PC-9 (cell line): ENCODE results near the gene TAPBPL. TPM values are rescaled to one million over a fixed set of nuclear protein-coding genes. Genes with fewer than 3 reads are reported as not detected.

ENCODE experiments used
- BruUV-seq: library from RNA; stranded (reverse); fragments of 400-500 nt; replicated peaks from 2 replicates; lab custom pipeline; 2021; lab: Mats Ljungman, UMichigan
- CTCF ChIA-PET: fragments of 300-600 bp; sonication (Branson Sonifier 250); formaldehyde crosslinking; loops from one replicate; lab custom pipeline; 2022; ENCODE audit warnings: antibody characterized with exemption; lab: Charles Lee
- POLR2A ChIA-PET: fragments of 300-600 bp; sonication (Branson Sonifier 250); formaldehyde crosslinking; loops from one replicate; lab custom pipeline; 2022; ENCODE audit warnings: antibody characterized with exemption; ENCODE audit not compliant: unreplicated experiment; lab: Charles Lee
- DNase-seq, 2 experiments: peaks; one replicate each; pipeline versions ENCODE4 v3.0.0 to v3.0.0-alpha.2; 2015 to 2022; ENCODE audit warnings: mixed read lengths in 1 of 2
- H2AFZ ChIP-seq: fragments of 200-600 bp; sonication (generic); 2 replicates; pipeline ENCODE4 v1.8.1; 2017; ENCODE audit warnings: antibody characterized with exemption
- H3F3A ChIP-seq: fragments of 200-600 bp; sonication (generic); 2 replicates; pipeline ENCODE4 v1.8.1; 2017; ENCODE audit warnings: antibody characterized with exemption, mild to moderate bottlenecking, low read depth; ENCODE audit not compliant: insufficient read depth
- H3K27ac ChIP-seq: fragments of 200-600 bp; sonication (generic); 2 replicates; pipeline ENCODE4 v1.6.1; 2016; ENCODE audit warnings: mixed run types
- H3K27me3 ChIP-seq: fragments of 200-600 bp; sonication (generic); 2 replicates; pipeline ENCODE4 v1.6.1; 2016; ENCODE audit warnings: low read depth, mixed run types; ENCODE audit not compliant: insufficient read depth
- H3K36me3 ChIP-seq: fragments of 200-600 bp; sonication (generic); 2 replicates; pipeline ENCODE4 v1.6.1; 2016; ENCODE audit warnings: low read depth, mixed run types
- H3K4me1 ChIP-seq: fragments of 200-600 bp; sonication (generic); replicated peaks from 2 replicates; pipeline ENCODE4 v1.6.1; 2016; ENCODE audit warnings: mixed run types; ENCODE audit not compliant: insufficient read depth
- H3K4me2 ChIP-seq: fragments of 200-600 bp; sonication (generic); 2 replicates; pipeline ENCODE4 v1.6.1; 2017; ENCODE audit warnings: mixed run types
- H3K4me3 ChIP-seq: fragments of 200-600 bp; sonication (generic); 2 replicates; pipeline ENCODE4 v1.6.1; 2016; ENCODE audit warnings: mixed run types
- H3K79me2 ChIP-seq: fragments of 200-600 bp; sonication (generic); 2 replicates; pipeline ENCODE4 v1.6.1; 2017; ENCODE audit warnings: low read depth, mixed run types
- H3K9me2 ChIP-seq: fragments of 200-600 bp; sonication (generic); 2 replicates; pipeline ENCODE4 v1.8.1; 2017; ENCODE audit warnings: mild to moderate bottlenecking; ENCODE audit not compliant: insufficient read depth
- H3K9me3 ChIP-seq: fragments of 200-600 bp; sonication (generic); 2 replicates; pipeline ENCODE4 v1.8.1; 2016; ENCODE audit warnings: low read depth; ENCODE audit not compliant: insufficient read depth
- H4K20me1 ChIP-seq: fragments of 200-600 bp; sonication (generic); 2 replicates; pipeline ENCODE4 v1.8.1; 2017; ENCODE audit not compliant: insufficient read depth
- CTCF ChIP-seq: fragments of 200-600 bp; sonication (generic); conservative IDR thresholded peaks from 2 replicates; pipeline ENCODE4 v1.6.1; 2017; ENCODE audit warnings: mixed run types, antibody characterized with exemption, mild to moderate bottlenecking, moderate library complexity
- EZH2 ChIP-seq: fragments of 200-600 bp; sonication (generic); IDR thresholded peaks from 2 replicates; pipeline ENCODE4 v1.8.0; 2017; ENCODE audit warnings: antibody characterized with exemption, low read depth
- intact Hi-C: fragments of 100-400 bp; cut with micrococcal nuclease; formaldehyde crosslinking; loops from one replicate; pipeline ENCODE4 v1.10.0; 2022; ENCODE audit not compliant: unreplicated experiment
- total RNA-seq: library from RNA; stranded (reverse); gene quantifications from 2 replicates; pipeline ENCODE4 v1.2.3, GENCODE V29; 2021

The TAPBPL gene
- total RNA-seq, 1 experiment from 2014 or later = 26.0 TPM

DNA sequence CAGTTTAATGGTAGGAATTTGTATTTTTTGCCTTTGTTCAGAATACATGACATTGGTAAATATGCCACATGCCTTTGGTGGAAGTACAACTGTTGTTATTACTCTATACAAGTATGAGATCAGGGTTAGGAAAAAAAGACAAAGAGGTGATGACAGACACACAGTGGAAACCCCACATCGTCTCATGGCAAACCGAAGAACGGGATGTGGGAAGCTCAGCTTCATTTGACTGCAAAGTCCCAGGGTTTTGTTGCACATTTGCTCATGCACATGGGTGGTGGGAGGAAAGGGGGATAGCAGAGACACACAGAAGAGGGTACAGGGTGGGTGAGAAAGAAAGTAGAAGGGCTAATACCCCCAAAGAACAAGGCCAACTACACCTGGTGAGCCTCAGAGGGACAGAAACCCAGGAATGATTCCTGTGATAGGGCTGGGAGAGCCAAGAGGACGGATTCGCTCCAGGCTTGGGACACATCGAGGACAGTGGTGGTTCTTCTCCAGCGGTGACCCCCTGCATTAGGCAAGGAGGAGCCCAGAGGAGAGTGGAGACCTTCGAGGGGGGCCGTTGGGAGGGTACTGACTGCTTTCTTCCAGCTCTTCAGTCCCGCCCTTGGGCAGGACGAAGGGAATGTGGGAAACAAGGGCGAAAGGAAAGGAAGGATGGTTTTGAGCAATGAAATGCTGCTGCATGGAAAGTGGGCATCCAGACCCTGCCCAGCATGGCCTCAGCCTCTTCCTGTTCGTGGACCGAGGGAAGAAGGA lies 10.6 kb downstream of the TAPBPL start:
- Histone ChIP-seq H3K27ac (no peak overlapping the region), H3K4me2 (no peak overlapping the region), H3K36me3 (no peaks in the 10 kb centered on the region), H3F3A (no peaks in the 10 kb centered on the region; the same call in 1 of the 2 replicates), H3K27me3 (no peaks in the 10 kb centered on the region), H2AFZ (no peak overlapping the region), H3K4me3 (no peak overlapping the region), H4K20me1 (no peaks in the 10 kb centered on the region), H3K79me2 (no peaks in the 10 kb centered on the region), H3K9me2 (no peaks in the 10 kb centered on the region), H3K4me1 (no peaks in the 10 kb centered on the region), H3K9me3 (no peaks in the 10 kb centered on the region)
- POLR2A ChIA-PET = interaction anchor here (0.7 kb wide), 2 partner anchors 70 to 126 kb away, joined by 3 to 5 read pairs; no protein-coding TSS in a partner anchor
- DNase-seq = no peak
- intact Hi-C loops = no loop called here
- CTCF ChIA-PET = no interaction called here
- BruUV-seq = no TSS peak
- TF ChIP-seq CTCF = no peak
- TF ChIP-seq EZH2 = no peak

- H3K36me3 ChIP-seq = no peaks in the 10 kb centered on the region
- ChIA-PET CTCF (interaction anchor here (0.9 kb wide), 1 partner anchor 40 kb away, joined by 5 read pairs; no protein-coding TSS in a partner anchor), POLR2A (interaction anchor here (0.7 kb wide), 1 partner anchor 558 kb away, joined by 5 read pairs; no protein-coding TSS in a partner anchor)
- H3K27me3 ChIP-seq = no peaks in the 10 kb centered on the region
- H3K4me3 ChIP-seq = no peak overlapping the region
- no peaks in the 10 kb centered on the region for H3K79me2 ChIP-seq
- no peaks in the 10 kb centered on the region for H4K20me1 ChIP-seq
- H2AFZ ChIP-seq = no peak overlapping the region
- intact Hi-C loops = no loop called here
- TF ChIP-seq EZH2 (no peak), CTCF (no peak)
- H3K27ac ChIP-seq = no peak overlapping the region
- no peaks in the 10 kb centered on the region; the same call in 1 of the 2 replicates for H3F3A ChIP-seq
- H3K9me2 ChIP-seq = no peaks in the 10 kb centered on the region
- no peak overlapping the region for H3K4me2 ChIP-seq
- no peak for DNase-seq
- no TSS peak for BruUV-seq
- no peaks in the 10 kb centered on the region for H3K9me3 ChIP-seq
- H3K4me1 ChIP-seq = no peaks in the 10 kb centered on the region
Measured at GRCh38 chr12:6463216-6463615, 11.4 kb downstream of the TAPBPL start.

DNA sequence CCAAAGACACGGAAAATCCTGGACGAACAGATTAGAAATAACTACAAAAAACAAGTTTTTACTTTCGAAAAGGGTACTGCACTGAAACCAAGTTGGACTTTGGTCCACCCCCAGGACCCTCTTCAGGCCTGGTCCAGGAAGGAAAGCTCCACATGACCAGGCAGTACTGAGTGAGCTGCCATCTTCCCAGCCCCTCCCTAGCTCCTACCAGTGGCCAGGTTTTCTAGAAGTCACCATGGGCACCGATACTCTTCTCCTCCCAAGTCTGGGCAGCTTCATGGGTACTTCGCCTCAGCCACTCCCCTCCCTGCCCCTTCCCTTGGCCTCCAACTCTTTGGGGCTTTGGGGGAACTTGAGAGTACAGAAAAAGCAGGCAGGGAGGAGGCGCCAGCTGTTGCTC lies 12.0 kb downstream of the TAPBPL start:
- no peaks in the 10 kb centered on the region for H3K9me2 ChIP-seq
- no peaks in the 10 kb centered on the region for H3K79me2 ChIP-seq
- peaks cover 1% of the 10 kb centered on the region; the same call in 1 of the 2 replicates for H3F3A ChIP-seq
- H3K36me3 ChIP-seq = no peaks in the 10 kb centered on the region
- intact Hi-C loops = loop anchor here (2.0 kb wide), 3 partner anchors 179 to 475 kb away; no protein-coding TSS in a partner anchor
- ChIA-PET POLR2A (interaction anchor here (0.5 to 0.7 kb wide), 3 partner anchors 93 to 558 kb away, joined by 5 to 6 read pairs (median 5); no protein-coding TSS in a partner anchor), CTCF (interaction anchor here (0.5 to 0.9 kb wide), 3 partner anchors 28 to 40 kb away, joined by 5 read pairs; no protein-coding TSS in a partner anchor)
- no peak overlapping the region for H3K27ac ChIP-seq
- no peak for DNase-seq
- H2AFZ ChIP-seq = no peak overlapping the region
- no peak overlapping the region for H3K4me2 ChIP-seq
- H3K4me3 ChIP-seq = no peak overlapping the region
- TF ChIP-seq EZH2 = no peak
- TF ChIP-seq CTCF = no peak
- H3K9me3 ChIP-seq = no peaks in the 10 kb centered on the region
- no peaks in the 10 kb centered on the region for H3K27me3 ChIP-seq
- H3K4me1 ChIP-seq = no peaks in the 10 kb centered on the region
- H4K20me1 ChIP-seq = no peaks in the 10 kb centered on the region
- BruUV-seq = no TSS peak
